Ishikawa (cell line): Measurements from ENCODE around the gene HMGXB3.

ENCODE experiments used
- EGR1 ChIP-seq: IDR thresholded peaks from 2 replicates; pipeline ENCODE4 v1.6.1; 2012
- EP300 ChIP-seq: IDR thresholded peaks from 2 replicates; pipeline ENCODE4 v1.6.1; 2012; ENCODE audit warnings: borderline replicate concordance
- NFIC ChIP-seq: IDR thresholded peaks from 2 replicates; pipeline ENCODE4 v1.6.1; 2012
- RAD21 ChIP-seq: IDR thresholded peaks from 2 replicates; pipeline ENCODE4 v1.6.1; 2012; ENCODE audit warnings: low read depth
- TAF1 ChIP-seq: IDR thresholded peaks from 2 replicates; pipeline ENCODE4 v1.6.1; 2012; ENCODE audit warnings: low read depth, mild to moderate bottlenecking
- TCF12 ChIP-seq: IDR thresholded peaks from 2 replicates; pipeline ENCODE4 v1.6.1; 2012; ENCODE audit warnings: low read depth
- TEAD4 ChIP-seq: IDR thresholded peaks from 2 replicates; pipeline ENCODE4 v1.6.1; 2012
- YY1 ChIP-seq: IDR thresholded peaks from 2 replicates; pipeline ENCODE4 v1.6.1; 2012; ENCODE audit warnings: low read depth
- TF ChIP-seq, protein P1 (sequence below): IDR thresholded peaks from 2 replicates; pipeline ENCODE4 v1.6.1; 2012
- TF ChIP-seq, protein P2 (sequence below): IDR thresholded peaks from 2 replicates; pipeline ENCODE4 v1.6.1; 2012; ENCODE audit warnings: low read depth, mild to moderate bottlenecking
- TF ChIP-seq, protein P3 (sequence below): IDR thresholded peaks from 2 replicates; pipeline ENCODE4 v1.6.1; 2012

DNA sequence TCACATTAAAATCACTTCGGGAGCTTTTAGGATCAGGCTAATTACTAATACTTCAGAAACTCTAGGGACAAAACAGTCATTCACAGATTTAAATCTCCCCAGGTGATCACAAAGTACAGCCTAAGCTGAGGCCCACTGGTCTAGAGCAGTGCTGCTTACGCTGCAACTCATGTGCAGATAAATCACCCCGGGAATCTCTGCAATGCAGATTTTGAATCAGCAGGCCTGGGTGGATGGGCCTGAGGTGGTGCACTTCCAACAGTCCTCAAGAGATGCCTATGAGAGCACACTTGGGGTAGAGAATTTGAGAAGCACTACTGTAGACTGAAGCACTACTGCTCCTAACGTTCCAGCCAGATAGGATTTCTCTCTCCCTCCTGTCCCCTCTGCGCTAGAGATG lies 57.5 kb downstream of the HMGXB3 start:
- TF ChIP-seq, protein P1, sequence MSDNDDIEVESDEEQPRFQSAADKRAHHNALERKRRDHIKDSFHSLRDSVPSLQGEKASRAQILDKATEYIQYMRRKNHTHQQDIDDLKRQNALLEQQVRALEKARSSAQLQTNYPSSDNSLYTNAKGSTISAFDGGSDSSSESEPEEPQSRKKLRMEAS = no peak
- TF ChIP-seq EP300 = no peak
- TF ChIP-seq TEAD4 = no peak
- no peak for TF ChIP-seq TAF1
- TF ChIP-seq, protein P2, sequence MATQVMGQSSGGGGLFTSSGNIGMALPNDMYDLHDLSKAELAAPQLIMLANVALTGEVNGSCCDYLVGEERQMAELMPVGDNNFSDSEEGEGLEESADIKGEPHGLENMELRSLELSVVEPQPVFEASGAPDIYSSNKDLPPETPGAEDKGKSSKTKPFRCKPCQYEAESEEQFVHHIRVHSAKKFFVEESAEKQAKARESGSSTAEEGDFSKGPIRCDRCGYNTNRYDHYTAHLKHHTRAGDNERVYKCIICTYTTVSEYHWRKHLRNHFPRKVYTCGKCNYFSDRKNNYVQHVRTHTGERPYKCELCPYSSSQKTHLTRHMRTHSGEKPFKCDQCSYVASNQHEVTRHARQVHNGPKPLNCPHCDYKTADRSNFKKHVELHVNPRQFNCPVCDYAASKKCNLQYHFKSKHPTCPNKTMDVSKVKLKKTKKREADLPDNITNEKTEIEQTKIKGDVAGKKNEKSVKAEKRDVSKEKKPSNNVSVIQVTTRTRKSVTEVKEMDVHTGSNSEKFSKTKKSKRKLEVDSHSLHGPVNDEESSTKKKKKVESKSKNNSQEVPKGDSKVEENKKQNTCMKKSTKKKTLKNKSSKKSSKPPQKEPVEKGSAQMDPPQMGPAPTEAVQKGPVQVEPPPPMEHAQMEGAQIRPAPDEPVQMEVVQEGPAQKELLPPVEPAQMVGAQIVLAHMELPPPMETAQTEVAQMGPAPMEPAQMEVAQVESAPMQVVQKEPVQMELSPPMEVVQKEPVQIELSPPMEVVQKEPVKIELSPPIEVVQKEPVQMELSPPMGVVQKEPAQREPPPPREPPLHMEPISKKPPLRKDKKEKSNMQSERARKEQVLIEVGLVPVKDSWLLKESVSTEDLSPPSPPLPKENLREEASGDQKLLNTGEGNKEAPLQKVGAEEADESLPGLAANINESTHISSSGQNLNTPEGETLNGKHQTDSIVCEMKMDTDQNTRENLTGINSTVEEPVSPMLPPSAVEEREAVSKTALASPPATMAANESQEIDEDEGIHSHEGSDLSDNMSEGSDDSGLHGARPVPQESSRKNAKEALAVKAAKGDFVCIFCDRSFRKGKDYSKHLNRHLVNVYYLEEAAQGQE = no peak
- TF ChIP-seq NFIC = no peak
- TF ChIP-seq RAD21 = no peak
- TF ChIP-seq EGR1 = no peak
- TF ChIP-seq, protein P3, sequence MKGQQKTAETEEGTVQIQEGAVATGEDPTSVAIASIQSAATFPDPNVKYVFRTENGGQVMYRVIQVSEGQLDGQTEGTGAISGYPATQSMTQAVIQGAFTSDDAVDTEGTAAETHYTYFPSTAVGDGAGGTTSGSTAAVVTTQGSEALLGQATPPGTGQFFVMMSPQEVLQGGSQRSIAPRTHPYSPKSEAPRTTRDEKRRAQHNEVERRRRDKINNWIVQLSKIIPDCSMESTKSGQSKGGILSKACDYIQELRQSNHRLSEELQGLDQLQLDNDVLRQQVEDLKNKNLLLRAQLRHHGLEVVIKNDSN = no peak
- no peak for TF ChIP-seq YY1
- no peak for TF ChIP-seq TCF12
